Posterior vena cava (tissue), 2 donors: ENCODE results near the gene MAP3K1. TPM values are rescaled to one million over a fixed set of nuclear protein-coding genes. Genes with fewer than 3 reads are reported as not detected.

ENCODE experiments used
- total RNA-seq, 2 donors: library from RNA; stranded (reverse); fragmentation: NEBNext Ultra II Directional; extraction: Animal tissue kit (Norgen Biotek cat#: 25700); gene quantifications; one replicate each; pipeline ENCODE4 v1.2.1, GENCODE V29; 2021
- donor health status: DM: yes; HTN: yes; CAD: no.
- donor health status: DM: yes; HTN: yes; CAD: no.

The MAP3K1 gene
- total RNA-seq, 2 donors from 2014 or later = 10.4 to 12.0 TPM

Other genes with a start within 250 kb of the MAP3K1 start
- 1 to 10 TPM; 4.3 to 9.3 TPM for gene SETD9, start 94.0 kb downstream of the MAP3K1 start, total RNA-seq
- gene MIER3, start 136.6 kb downstream of the MAP3K1 start, total RNA-seq = 10 to 100 TPM; 20.9 to 21.0 TPM